DOHH2 (cell line): ENCODE data around the gene PPP2R3A.

Experiments used
- CTCF ChIP-seq: fragments of 200-600 bp; sonication (generic); IDR thresholded peaks from one replicate; pipeline ENCODE4 v1.5.1; 2014; ENCODE audit warnings: antibody characterized with exemption, mild to moderate bottlenecking, low read depth, low read length; ENCODE audit not compliant: poor library complexity, severe bottlenecking
- EZH2phosphoT487 ChIP-seq: fragments of 200-600 bp; sonication (generic); IDR thresholded peaks from 2 replicates; pipeline ENCODE4 v1.6.1; 2017; ENCODE audit warnings: borderline replicate concordance, mild to moderate bottlenecking, antibody characterized with exemption, low read length, moderate library complexity, mixed read lengths

GRCh38 chr3:136152963-136153362, 187.4 kb downstream of the PPP2R3A start:
- no peak for TF ChIP-seq CTCF
- no peak for TF ChIP-seq EZH2phosphoT487
